GM19395 (cell line): ENCODE measurements around the gene ADAMTSL3.
"Not testable (repeated sequence)": the region's sequence is repeated elsewhere in the genome, so short reads cannot be mapped to it uniquely, and the experiment has no call there.

ENCODE experiments used
- ATAC-seq: cut with Tn5 transposase; IDR thresholded peaks from one replicate; pipeline ENCODE4 v1.9.1; 2021; ENCODE audit warnings: mild to moderate bottlenecking, moderate library complexity; ENCODE audit not compliant: unreplicated experiment

Gene ADAMTSL3

GRCh38 chr15:84006421-84006820 is 352.5 kb downstream of the ADAMTSL3 start:
- ATAC-seq, result no peak

GRCh38 chr15:84009616-84010015 is 355.7 kb downstream of the ADAMTSL3 start:
- no peak for ATAC-seq

- no peak for ATAC-seq
Observed at GRCh38 chr15:84010246-84010645, 356.3 kb downstream of the ADAMTSL3 start.

- ATAC-seq, result no peak
Observed at GRCh38 chr15:84016371-84016770, 362.4 kb downstream of the ADAMTSL3 start.

GRCh38 chr15:84022516-84022915 is 368.6 kb downstream of the ADAMTSL3 start:
- no peak for ATAC-seq

GRCh38 chr15:84023636-84024035 is 369.7 kb downstream of the ADAMTSL3 start:
- no peak for ATAC-seq

- no peak for ATAC-seq
Observed at GRCh38 chr15:84033793-84034553, 380.1 kb downstream of the ADAMTSL3 start.

- no peak for ATAC-seq
Observed at GRCh38 chr15:84034578-84035398, 380.9 kb downstream of the ADAMTSL3 start.

GRCh38 chr15:84035399-84035766 is 381.5 kb downstream of the ADAMTSL3 start:
- no peak for ATAC-seq

GRCh38 chr15:84037301-84037700 is 383.4 kb downstream of the ADAMTSL3 start:
- ATAC-seq, result no peak

GRCh38 chr15:84042434-84043056 is 388.6 kb downstream of the ADAMTSL3 start:
- ATAC-seq, result not testable (repeated sequence)

GRCh38 chr15:84046064-84046637 is 392.2 kb downstream of the ADAMTSL3 start:
- ATAC-seq, result no peak

GRCh38 chr15:84049480-84049879 is 395.6 kb downstream of the ADAMTSL3 start:
- not testable (repeated sequence) for ATAC-seq

GRCh38 chr15:84050076-84050475 is 396.2 kb downstream of the ADAMTSL3 start:
- ATAC-seq, result no peak

GRCh38 chr15:84051146-84051545 is 397.2 kb downstream of the ADAMTSL3 start:
- ATAC-seq, result not testable (repeated sequence)

- not testable (repeated sequence) for ATAC-seq
Observed at GRCh38 chr15:84054544-84054943, 400.6 kb downstream of the ADAMTSL3 start.

- no peak for ATAC-seq
Observed at GRCh38 chr15:84057714-84058331, 403.9 kb downstream of the ADAMTSL3 start.

- ATAC-seq, result not testable (repeated sequence)
Observed at GRCh38 chr15:84063674-84064073, 409.8 kb downstream of the ADAMTSL3 start.

- ATAC-seq, result not testable (repeated sequence)
Observed at GRCh38 chr15:84068674-84069073, 414.8 kb downstream of the ADAMTSL3 start.

GRCh38 chr15:84078038-84078437 is 424.1 kb downstream of the ADAMTSL3 start:
- not testable (repeated sequence) for ATAC-seq
